Gastroesophageal sphincter (tissue), 3 donors: ENCODE data around the gene LSM4.

ENCODE experiments used
- CTCF ChIP-seq, 4 experiments: fragments of 200-600 bp in 2 of 4; fragments of 450-650 bp in 2 of 4; sonication (generic) in 1 of 4; IDR thresholded peaks; one replicate each; pipeline ENCODE4 v1.5.1; 2017 to 2019; ENCODE audit warnings: antibody characterized with exemption in 4 of 4, mild to moderate bottlenecking in 2 of 4, moderate library complexity in 2 of 4
- EP300 ChIP-seq: sonication (generic); formaldehyde crosslinking; IDR thresholded peaks from one replicate; pipeline ENCODE4 v1.6.1; 2017; ENCODE audit warnings: antibody characterized with exemption, mild to moderate bottlenecking
- POLR2A ChIP-seq, 2 donors: fragments of 450-650 bp; IDR thresholded peaks; one replicate each; pipeline ENCODE4 v1.6.1; 2017; ENCODE audit warnings: antibody characterized with exemption in 2 of 2, mild to moderate bottlenecking in 2 of 2, moderate library complexity in 1 of 2
- POLR2AphosphoS5 ChIP-seq: sonication (generic); formaldehyde crosslinking; IDR thresholded peaks from one replicate; pipeline ENCODE4 v1.6.1; 2017; ENCODE audit warnings: antibody characterized with exemption

- TF ChIP-seq CTCF (IDR thresholded peaks at IDR 0.05) = no peak
- no peak for TF ChIP-seq POLR2AphosphoS5
- no peak for TF ChIP-seq POLR2A (IDR thresholded peaks at IDR 0.05)
- TF ChIP-seq EP300 = no peak
These were observed 11.3 kb downstream of the LSM4 start for GRCh38 chr19:18311502-18312091.
